ENCODE measurements around the gene S1PR1. TPM values are rescaled to one million over a fixed set of nuclear protein-coding genes. Genes with fewer than 3 reads are reported as not detected.
A peak's percentile ranks its signal among the peaks of the same experiment; 100 is the strongest.

Gene S1PR1
- total RNA-seq, 1 donor from 2014 or later: 8.7 TPM

DNA sequence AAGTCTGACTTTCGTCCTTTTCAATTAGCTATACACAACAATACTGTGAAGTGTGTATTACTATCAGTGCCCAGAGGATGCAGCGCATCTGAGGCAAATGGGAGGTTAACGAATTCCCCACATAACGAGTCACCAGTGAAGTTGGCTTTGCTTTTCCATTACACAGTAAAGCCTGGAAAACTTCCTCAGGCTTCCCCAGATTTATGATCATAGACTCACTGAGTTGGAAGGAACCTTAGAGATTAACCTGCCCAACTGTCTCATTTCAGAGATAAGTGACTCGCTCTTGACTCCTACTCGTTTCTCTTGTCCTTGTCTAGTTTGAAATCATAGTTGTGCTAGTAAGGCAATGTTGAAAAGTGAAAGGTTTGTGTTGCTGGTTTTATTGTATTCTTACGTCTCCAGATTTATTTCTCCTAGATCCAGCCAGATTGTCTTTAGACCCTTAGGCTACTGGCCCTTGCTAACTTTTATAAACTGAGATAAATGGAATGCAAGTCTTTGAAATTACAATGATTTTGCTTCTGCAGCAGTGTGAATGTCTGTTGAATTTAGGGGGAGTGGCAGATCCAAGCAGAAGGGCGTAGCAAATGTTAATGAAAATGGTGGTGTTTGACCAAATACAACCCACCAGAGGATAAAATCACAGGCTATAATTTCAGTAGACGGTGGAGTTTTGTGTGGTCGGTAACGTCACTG is 17.3 kb downstream of the S1PR1 start:
- Mint-ChIP-seq H3K9me3 (peaks cover 3% of the 10 kb centered on the region), H3K27ac (no peak overlapping the region), H3K36me3 (no peaks in the 10 kb centered on the region), H3K4me3 (no peak overlapping the region), H3K4me1 (peaks cover 36% of the 10 kb centered on the region), H3K27me3 (ENCODE audit: insufficient read depth, low read depth) (no peaks in the 10 kb centered on the region)
- no peaks in the 10 kb centered on the region for H4K20me1 ChIP-seq (ENCODE audit: low read depth)
- no peaks in the 10 kb centered on the region for H3K36me3 ChIP-seq
- peak; percentile 17 for DNase-seq (ENCODE audit: low spot score)
- peaks cover 21% of the 10 kb centered on the region for H3K4me1 ChIP-seq
- H3K79me2 ChIP-seq (ENCODE audit: low read depth): no peaks in the 10 kb centered on the region
- no peak overlapping the region for H3K9ac ChIP-seq
- H2AFZ ChIP-seq (replicated peaks): no peak overlapping the region
- H3K9me3 ChIP-seq (ENCODE audit: low read depth): no peaks in the 10 kb centered on the region
- no peaks in the 10 kb centered on the region for H3K27me3 ChIP-seq
- no peak for TF ChIP-seq CTCF (IDR thresholded peaks at IDR 0.05)
- TF ChIP-seq EZH2phosphoT487 (IDR thresholded peaks at IDR 0.05): no peak
- TF ChIP-seq EZH2 (IDR thresholded peaks at IDR 0.05): no peak
- peaks cover 24% of the 10 kb centered on the region for H3F3A ChIP-seq (ENCODE audit: low read depth)
- no peak overlapping the region for H3K4me3 ChIP-seq
- no peak overlapping the region for H3K27ac ChIP-seq
- H3K4me2 ChIP-seq: no peak overlapping the region

DNA sequence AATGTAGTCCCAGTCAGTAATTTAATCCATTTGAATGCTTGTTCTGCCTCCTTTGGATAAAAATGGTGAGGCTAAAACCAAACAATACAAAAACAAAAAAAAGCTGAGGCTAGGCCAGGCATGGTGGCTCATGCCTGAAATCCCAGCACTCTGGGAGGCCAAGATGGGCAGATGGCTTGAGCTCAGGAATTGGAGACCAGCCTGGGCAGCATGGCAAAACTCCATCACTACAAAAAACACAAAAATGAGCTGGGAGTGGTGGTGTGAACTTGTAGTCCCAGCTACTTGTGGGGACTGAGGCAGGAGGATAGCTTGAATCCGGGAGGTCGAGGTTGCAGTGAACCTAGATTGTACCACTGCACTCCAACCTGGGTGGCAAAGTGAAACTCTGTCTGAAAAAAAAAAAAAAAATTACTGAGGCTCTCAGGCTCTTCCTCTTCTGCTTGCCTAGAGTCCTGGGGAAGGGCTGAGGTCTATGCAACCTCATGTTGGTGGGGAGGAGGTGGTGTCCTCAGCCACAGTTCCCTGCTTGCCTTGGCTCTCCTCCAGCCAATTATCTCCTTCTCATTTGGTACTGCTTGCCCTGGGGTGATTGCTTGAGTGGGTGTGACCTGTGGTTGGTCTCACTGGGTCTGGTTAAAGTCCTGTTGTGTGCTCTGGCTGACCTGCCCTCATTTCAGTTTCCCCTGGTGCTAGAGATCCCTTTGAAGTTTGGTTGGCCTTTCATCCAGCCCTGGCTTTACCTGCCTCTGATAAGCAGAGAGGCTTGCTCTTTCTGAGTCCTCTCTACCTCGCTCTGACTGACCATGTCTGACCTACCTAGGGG is 20.9 kb downstream of the S1PR1 start:
- Mint-ChIP-seq H3K27ac (peak overlapping the region; percentile 72), H3K9me3 (peaks cover 3% of the 10 kb centered on the region), H3K27me3 (ENCODE audit: insufficient read depth, low read depth) (peaks cover 3% of the 10 kb centered on the region), H3K4me1 (peaks cover 43% of the 10 kb centered on the region), H3K36me3 (no peaks in the 10 kb centered on the region), H3K4me3 (peak overlapping the region; percentile 7)
- no peak overlapping the region for H3K9ac ChIP-seq
- H2AFZ ChIP-seq (replicated peaks): no peak overlapping the region
- no peak for DNase-seq (ENCODE audit: low spot score)
- no peaks in the 10 kb centered on the region for H4K20me1 ChIP-seq (ENCODE audit: low read depth)
- H3K4me3 ChIP-seq: no peak overlapping the region
- H3K27ac ChIP-seq: no peak overlapping the region
- H3K4me2 ChIP-seq: no peak overlapping the region
- no peak for TF ChIP-seq EZH2 (IDR thresholded peaks at IDR 0.05)
- no peak for TF ChIP-seq CTCF (IDR thresholded peaks at IDR 0.05)
- TF ChIP-seq EZH2phosphoT487 (IDR thresholded peaks at IDR 0.05): no peak
- no peaks in the 10 kb centered on the region for H3K27me3 ChIP-seq
- H3F3A ChIP-seq (ENCODE audit: low read depth): peaks cover 7% of the 10 kb centered on the region
- H3K79me2 ChIP-seq (ENCODE audit: low read depth): no peaks in the 10 kb centered on the region
- peaks cover 6% of the 10 kb centered on the region for H3K4me1 ChIP-seq
- no peaks in the 10 kb centered on the region for H3K9me3 ChIP-seq (ENCODE audit: low read depth)
- H3K36me3 ChIP-seq: no peaks in the 10 kb centered on the region

DNA sequence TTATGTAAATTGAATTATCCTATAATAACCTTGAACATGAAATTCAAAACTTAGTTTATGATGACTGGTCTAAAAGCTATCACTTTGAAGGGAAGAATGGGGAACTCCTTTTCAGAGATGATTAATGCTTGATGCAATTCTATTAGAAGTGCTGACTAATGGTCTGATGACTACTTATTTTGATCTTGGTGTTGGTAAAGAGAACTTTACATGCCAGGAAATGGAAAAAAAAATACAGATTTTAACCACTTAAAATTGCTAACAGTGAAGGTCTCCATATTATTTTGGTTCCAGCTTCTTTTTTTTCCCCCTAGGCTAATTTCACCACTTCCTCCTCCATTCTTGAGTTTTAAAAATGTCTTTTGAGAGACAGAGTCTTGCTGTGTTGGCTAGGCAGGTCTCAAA is 22.9 kb downstream of the S1PR1 start:
- no peak overlapping the region for H3K4me2 ChIP-seq
- H3K9ac ChIP-seq: no peak overlapping the region
- H3K27me3 Mint-ChIP-seq (ENCODE audit: insufficient read depth, low read depth): peaks cover 3% of the 10 kb centered on the region

More for the DNA sequence above, 22.9 kb downstream of the S1PR1 start:
- no peak for DNase-seq (ENCODE audit: low spot score)
- Histone ChIP-seq H3K79me2 (ENCODE audit: low read depth) (no peaks in the 10 kb centered on the region), H3K36me3 (no peaks in the 10 kb centered on the region), H3F3A (ENCODE audit: low read depth) (no peaks in the 10 kb centered on the region), H3K4me3 (no peak overlapping the region), H3K27me3 (no peaks in the 10 kb centered on the region), H4K20me1 (ENCODE audit: low read depth) (no peaks in the 10 kb centered on the region), H3K9me3 (ENCODE audit: low read depth) (no peaks in the 10 kb centered on the region), H3K4me1 (peaks cover 9% of the 10 kb centered on the region), H2AFZ (replicated peaks) (no peak overlapping the region), H3K27ac (no peak overlapping the region)
- no peaks in the 10 kb centered on the region for H3K36me3 Mint-ChIP-seq
- H3K4me3 Mint-ChIP-seq: no peak overlapping the region
- H3K9me3 Mint-ChIP-seq: peaks cover 3% of the 10 kb centered on the region
- TF ChIP-seq EZH2phosphoT487 (IDR thresholded peaks at IDR 0.05) (no peak), CTCF (IDR thresholded peaks at IDR 0.05) (no peak), EZH2 (IDR thresholded peaks at IDR 0.05) (no peak)
- no peak overlapping the region for H3K27ac Mint-ChIP-seq
- peaks cover 42% of the 10 kb centered on the region for H3K4me1 Mint-ChIP-seq
